Upper lobe of left lung (tissue), 6 donors: Measurements from ENCODE around the gene SIAH3. TPM values are rescaled to one million over a fixed set of nuclear protein-coding genes. Genes with fewer than 3 reads are reported as not detected.

Experiments used
- ATAC-seq, 2 donors: fragments of 200-7000 bp; cut with Tn5 transposase; one replicate each; pipeline ENCODE4 v1.9.1; 2022; ENCODE audit warnings: mild to moderate bottlenecking in 2 of 2, moderate library complexity in 2 of 2; ENCODE audit not compliant: low FRiP score in 2 of 2
- DNase-seq, 2 donors: peaks; one replicate each; pipeline ENCODE4 v3.0.0-alpha.2; 2019 to 2020
- H3K27ac ChIP-seq, 4 donors: fragments of 200-600 bp; sonication (generic); one replicate each; pipeline ENCODE4 v1.5.1; 2016 to 2019
- H3K27me3 ChIP-seq, 4 donors: fragments of 200-600 bp; sonication (generic); one replicate each; pipeline ENCODE4 v1.5.1; 2017 to 2019
- H3K36me3 ChIP-seq, 4 donors: fragments of 200-600 bp; sonication (generic); one replicate each; pipeline ENCODE4 v1.5.1; 2016 to 2019
- H3K4me1 ChIP-seq, 4 donors: fragments of 200-600 bp; sonication (generic); one replicate each; pipeline ENCODE4 v1.5.1; 2018 to 2019
- H3K4me3 ChIP-seq, 4 donors: fragments of 200-600 bp; sonication (generic); one replicate each; pipeline ENCODE4 v1.5.1; 2017 to 2019; ENCODE audit warnings: mild to moderate bottlenecking in 2 of 4, moderate library complexity in 1 of 4
- H3K9me3 ChIP-seq, 4 donors: fragments of 200-600 bp; sonication (generic); one replicate each; pipeline ENCODE4 v1.5.1; 2018 to 2019
- EP300 ChIP-seq, 4 donors: sonication (generic); formaldehyde crosslinking; IDR thresholded peaks; one replicate each; pipeline ENCODE4 v1.5.1; 2017; ENCODE audit warnings: antibody characterized with exemption in 4 of 4, control low read depth in 2 of 4
- POLR2A ChIP-seq, 4 donors: fragments of 450-650 bp; IDR thresholded peaks; one replicate each; pipeline ENCODE4 v1.5.1; 2016 to 2017; ENCODE audit warnings: antibody characterized with exemption in 4 of 4, mild to moderate bottlenecking in 2 of 4
- POLR2AphosphoS5 ChIP-seq, 2 donors: sonication (generic); formaldehyde crosslinking; IDR thresholded peaks; one replicate each; pipeline ENCODE4 v1.5.1; 2017; ENCODE audit warnings: antibody characterized with exemption in 2 of 2
- WGBS, 2 donors: methylation state at CpG; one replicate each; pipeline ENCODE4 v1.1.5; 2017 to 2018; 5-methylcytosine and 5-hydroxymethylcytosine counted together
- total RNA-seq, 6 donors: library from RNA; depleted of rRNA in 4 of 6; stranded (reverse); fragments of >200 nt in 4 of 6; gene quantifications; one replicate each; pipeline versions ENCODE4 v1.1.0 to v1.2.1, GENCODE V29; 2016 to 2021
- TF ChIP-seq, protein P1 (sequence below), 6 experiments: fragments of 450-650 bp in 4 of 6; fragments of 200-600 bp in 2 of 6; sonication (generic) in 2 of 6; IDR thresholded peaks; one replicate each; pipeline ENCODE4 v1.5.1; 2016 to 2019; ENCODE audit warnings: antibody characterized with exemption in 6 of 6
- donor health status: DM: no; HTN: no; CAD: no; lungs with moderate emphysema.
- donor health status: DM: no; HTN: yes; CAD: no; lungs with severe emphysema.

The SIAH3 gene
- total RNA-seq, 6 donors from 2014 or later: under 0.01 to 0.39 (median 0.03) TPM; not detected in 1

DNA sequence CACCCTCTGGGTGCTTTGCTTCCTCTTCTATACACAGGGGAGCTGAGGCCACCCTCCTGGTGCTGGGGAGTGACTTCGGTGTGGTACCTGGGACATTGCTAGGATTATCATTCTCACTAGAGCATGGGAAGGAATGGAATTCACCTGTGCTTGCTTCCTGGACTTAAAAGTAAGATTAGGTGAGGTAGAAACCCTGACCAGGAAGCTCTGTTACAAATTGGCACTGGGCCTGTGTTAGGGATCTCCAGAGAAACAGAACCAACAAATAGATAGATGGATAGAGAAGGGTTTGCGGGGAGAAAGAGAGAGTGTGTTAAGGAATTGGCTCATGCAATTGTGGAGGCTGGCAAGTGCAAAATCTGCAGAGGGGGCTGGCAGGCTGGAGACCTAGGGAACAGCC lies 13.9 kb upstream of the SIAH3 start:
- no peak for DNase-seq
- Histone ChIP-seq H3K9me3 (no peaks in the 10 kb centered on the region), H3K36me3 (no peaks in the 10 kb centered on the region), H3K27me3 (no peaks in the 10 kb centered on the region), H3K4me1 (no peaks in the 10 kb centered on the region), H3K27ac (no peak overlapping the region), H3K4me3 (no peak overlapping the region)
- TF ChIP-seq, protein P1, sequence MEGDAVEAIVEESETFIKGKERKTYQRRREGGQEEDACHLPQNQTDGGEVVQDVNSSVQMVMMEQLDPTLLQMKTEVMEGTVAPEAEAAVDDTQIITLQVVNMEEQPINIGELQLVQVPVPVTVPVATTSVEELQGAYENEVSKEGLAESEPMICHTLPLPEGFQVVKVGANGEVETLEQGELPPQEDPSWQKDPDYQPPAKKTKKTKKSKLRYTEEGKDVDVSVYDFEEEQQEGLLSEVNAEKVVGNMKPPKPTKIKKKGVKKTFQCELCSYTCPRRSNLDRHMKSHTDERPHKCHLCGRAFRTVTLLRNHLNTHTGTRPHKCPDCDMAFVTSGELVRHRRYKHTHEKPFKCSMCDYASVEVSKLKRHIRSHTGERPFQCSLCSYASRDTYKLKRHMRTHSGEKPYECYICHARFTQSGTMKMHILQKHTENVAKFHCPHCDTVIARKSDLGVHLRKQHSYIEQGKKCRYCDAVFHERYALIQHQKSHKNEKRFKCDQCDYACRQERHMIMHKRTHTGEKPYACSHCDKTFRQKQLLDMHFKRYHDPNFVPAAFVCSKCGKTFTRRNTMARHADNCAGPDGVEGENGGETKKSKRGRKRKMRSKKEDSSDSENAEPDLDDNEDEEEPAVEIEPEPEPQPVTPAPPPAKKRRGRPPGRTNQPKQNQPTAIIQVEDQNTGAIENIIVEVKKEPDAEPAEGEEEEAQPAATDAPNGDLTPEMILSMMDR (IDR thresholded peaks at IDR 0.05): no peak
- TF ChIP-seq POLR2AphosphoS5 (IDR thresholded peaks at IDR 0.05) (no peak), POLR2A (IDR thresholded peaks at IDR 0.05) (no peak), EP300 (IDR thresholded peaks at IDR 0.05) (no peak)
- WGBS, 2 donors: 98% methylated on average over 2 of the region's 2 CpGs; no CpG with 5 or more reads in 1 of the 2 donors
- no peak for ATAC-seq

DNA sequence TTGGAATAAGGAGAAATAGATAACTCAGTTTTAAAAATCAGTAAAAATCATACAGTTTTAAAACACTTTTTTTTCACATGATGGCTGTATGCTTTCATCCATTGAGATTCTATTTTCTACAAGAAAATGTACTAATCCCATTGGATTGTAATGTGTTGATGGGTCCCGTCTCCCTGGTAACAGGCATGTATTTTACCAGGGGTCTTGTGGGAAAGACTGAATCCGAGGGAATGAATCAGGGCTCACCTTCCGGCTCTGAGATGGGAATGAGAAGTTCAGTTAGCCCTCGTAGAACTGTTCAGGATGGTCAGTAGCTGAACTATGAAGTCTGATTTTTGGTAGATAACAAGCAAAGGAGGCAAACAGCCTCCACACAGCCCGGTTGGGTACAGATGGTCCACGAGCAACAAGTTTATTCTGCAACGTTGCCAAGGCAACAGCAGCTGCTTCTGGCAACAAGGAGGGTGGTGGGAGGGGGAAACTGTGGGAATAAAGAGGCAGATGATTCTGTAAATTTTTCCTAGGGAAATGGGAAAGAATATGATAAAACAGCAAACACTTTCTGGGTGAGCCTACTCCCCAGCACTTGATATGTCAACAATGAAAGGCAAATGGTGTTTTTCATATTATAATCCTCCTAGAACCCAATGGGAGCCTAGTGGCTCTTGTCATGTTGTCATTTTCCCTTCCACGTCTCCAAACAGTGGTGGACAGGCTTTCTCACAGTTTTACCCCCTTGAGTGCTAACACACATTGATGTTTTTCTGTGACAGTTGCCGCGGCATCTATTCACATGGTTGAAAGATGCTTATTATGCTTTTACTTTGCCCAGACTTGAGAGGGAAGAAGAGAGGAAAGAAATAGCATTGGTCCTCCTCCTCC lies 12.4 kb upstream of the SIAH3 start:
- Histone ChIP-seq H3K9me3 (no peaks in the 10 kb centered on the region), H3K4me1 (no peaks in the 10 kb centered on the region), H3K4me3 (no peak overlapping the region), H3K36me3 (no peaks in the 10 kb centered on the region), H3K27me3 (no peaks in the 10 kb centered on the region), H3K27ac (no peak overlapping the region)
- no peak for DNase-seq
- ATAC-seq: no peak
- TF ChIP-seq, protein P1 (IDR thresholded peaks at IDR 0.05): no peak
- TF ChIP-seq EP300 (IDR thresholded peaks at IDR 0.05): no peak
- TF ChIP-seq POLR2A (IDR thresholded peaks at IDR 0.05): no peak
- no peak for TF ChIP-seq POLR2AphosphoS5 (IDR thresholded peaks at IDR 0.05)
- 64 to 74% methylated on average over 10 of the region's 10 CpGs for WGBS, 2 donors

DNA sequence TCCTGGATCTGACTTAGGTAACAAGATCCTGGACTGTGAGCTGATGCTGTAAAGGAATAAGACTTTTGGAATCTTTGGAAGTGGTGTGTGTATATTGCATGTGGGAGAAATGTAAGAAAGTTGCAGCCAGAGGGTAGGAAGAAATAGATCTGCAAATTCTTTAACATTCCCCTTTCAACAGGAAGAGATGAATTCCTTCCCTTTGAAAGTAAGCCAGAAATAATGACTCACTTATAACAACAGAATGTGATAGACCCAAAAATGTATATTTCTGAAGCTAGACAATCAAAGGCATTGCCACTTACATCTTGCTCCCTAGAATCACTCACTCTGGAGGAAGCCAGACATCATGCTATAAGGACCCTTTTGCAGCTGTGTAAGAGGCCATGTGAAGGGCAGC lies 9.8 kb upstream of the SIAH3 start:
- no peak overlapping the region for H3K27ac ChIP-seq
- DNase-seq (no peak), ATAC-seq (no peak)
- no peaks in the 10 kb centered on the region for H3K9me3 ChIP-seq
- TF ChIP-seq POLR2A (IDR thresholded peaks at IDR 0.05): no peak
- no peak for TF ChIP-seq EP300 (IDR thresholded peaks at IDR 0.05)
- TF ChIP-seq POLR2AphosphoS5 (IDR thresholded peaks at IDR 0.05): no peak
- TF ChIP-seq, protein P1 (IDR thresholded peaks at IDR 0.05): no peak
- no peaks in the 10 kb centered on the region for H3K36me3 ChIP-seq
- H3K4me3 ChIP-seq: no peak overlapping the region
- H3K4me1 ChIP-seq: no peaks in the 10 kb centered on the region
- H3K27me3 ChIP-seq: no peaks in the 10 kb centered on the region

DNA sequence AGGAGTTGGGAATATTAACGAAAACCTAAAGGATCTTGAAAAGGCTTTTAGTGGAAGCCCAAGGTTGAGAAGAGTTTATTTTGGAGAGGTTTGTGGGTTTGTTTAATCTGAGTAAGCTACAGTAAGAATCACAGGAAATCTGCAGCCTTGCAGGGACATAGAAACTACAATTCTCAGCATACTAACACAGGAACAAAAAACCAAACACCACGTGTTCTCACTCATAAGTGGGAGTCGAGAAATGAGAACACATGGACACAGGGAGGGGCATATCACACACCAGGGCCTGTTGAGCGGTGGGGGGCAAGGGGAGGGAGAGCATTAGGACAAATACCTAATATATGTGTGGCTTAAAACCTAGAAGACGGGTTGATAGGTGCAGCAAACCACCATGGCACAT lies 8.7 kb upstream of the SIAH3 start:
- no peaks in the 10 kb centered on the region for H3K4me1 ChIP-seq
- no peak overlapping the region for H3K27ac ChIP-seq
- DNase-seq: no peak
- no peak for ATAC-seq
- no peaks in the 10 kb centered on the region for H3K9me3 ChIP-seq
- H3K27me3 ChIP-seq: no peaks in the 10 kb centered on the region
- H3K4me3 ChIP-seq: no peak overlapping the region
- no peaks in the 10 kb centered on the region for H3K36me3 ChIP-seq
- no peak for TF ChIP-seq POLR2AphosphoS5 (IDR thresholded peaks at IDR 0.05)
- TF ChIP-seq, protein P1 (IDR thresholded peaks at IDR 0.05): no peak
- TF ChIP-seq POLR2A (IDR thresholded peaks at IDR 0.05): no peak
- TF ChIP-seq EP300 (IDR thresholded peaks at IDR 0.05): no peak
- 55 to 68% methylated on average over 5 of the region's 5 CpGs for WGBS, 2 donors

DNA sequence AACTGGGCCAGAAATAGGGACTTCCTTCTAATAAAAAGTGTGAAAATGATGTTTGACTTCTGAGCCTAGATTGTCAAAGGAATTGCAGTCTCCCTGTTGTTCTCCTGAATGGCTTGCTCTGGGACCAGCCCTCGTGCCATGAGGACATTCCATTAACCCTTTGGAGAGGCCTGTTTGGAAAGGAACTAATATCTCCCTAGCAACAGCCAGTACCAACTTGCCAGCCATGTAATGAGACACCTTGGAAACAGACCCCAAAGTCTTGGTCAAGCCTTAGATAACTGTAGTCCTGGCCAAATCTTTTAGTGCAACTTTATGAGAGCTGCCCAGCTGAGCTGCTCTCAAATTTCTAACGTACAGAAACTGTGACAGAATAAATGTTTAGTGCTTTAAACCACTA lies 8.2 kb upstream of the SIAH3 start:
- Histone ChIP-seq H3K27me3 (no peaks in the 10 kb centered on the region), H3K36me3 (no peaks in the 10 kb centered on the region), H3K4me1 (no peaks in the 10 kb centered on the region), H3K27ac (no peak overlapping the region), H3K4me3 (no peak overlapping the region), H3K9me3 (peaks cover 0 to 4% (median 1%) of the 10 kb centered on the region in 4 donors)
- TF ChIP-seq EP300 (IDR thresholded peaks at IDR 0.05) (no peak), POLR2AphosphoS5 (IDR thresholded peaks at IDR 0.05) (no peak), POLR2A (IDR thresholded peaks at IDR 0.05) (no peak)
- TF ChIP-seq, protein P1 (IDR thresholded peaks at IDR 0.05): no peak
- DNase-seq (no peak), ATAC-seq (no peak)
- WGBS, 2 donors: 45 to 48% methylated on average over 2 of the region's 2 CpGs
